Measurements from ENCODE around the gene ELN.

- TF ChIP-seq, protein P1, sequence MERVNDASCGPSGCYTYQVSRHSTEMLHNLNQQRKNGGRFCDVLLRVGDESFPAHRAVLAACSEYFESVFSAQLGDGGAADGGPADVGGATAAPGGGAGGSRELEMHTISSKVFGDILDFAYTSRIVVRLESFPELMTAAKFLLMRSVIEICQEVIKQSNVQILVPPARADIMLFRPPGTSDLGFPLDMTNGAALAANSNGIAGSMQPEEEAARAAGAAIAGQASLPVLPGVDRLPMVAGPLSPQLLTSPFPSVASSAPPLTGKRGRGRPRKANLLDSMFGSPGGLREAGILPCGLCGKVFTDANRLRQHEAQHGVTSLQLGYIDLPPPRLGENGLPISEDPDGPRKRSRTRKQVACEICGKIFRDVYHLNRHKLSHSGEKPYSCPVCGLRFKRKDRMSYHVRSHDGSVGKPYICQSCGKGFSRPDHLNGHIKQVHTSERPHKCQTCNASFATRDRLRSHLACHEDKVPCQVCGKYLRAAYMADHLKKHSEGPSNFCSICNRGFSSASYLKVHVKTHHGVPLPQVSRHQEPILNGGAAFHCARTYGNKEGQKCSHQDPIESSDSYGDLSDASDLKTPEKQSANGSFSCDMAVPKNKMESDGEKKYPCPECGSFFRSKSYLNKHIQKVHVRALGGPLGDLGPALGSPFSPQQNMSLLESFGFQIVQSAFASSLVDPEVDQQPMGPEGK (CRISPR knock-in tag; IDR thresholded peaks at IDR 0.05; ENCODE audit: borderline replicate concordance), result no peak
- TF ChIP-seq, protein P2, sequence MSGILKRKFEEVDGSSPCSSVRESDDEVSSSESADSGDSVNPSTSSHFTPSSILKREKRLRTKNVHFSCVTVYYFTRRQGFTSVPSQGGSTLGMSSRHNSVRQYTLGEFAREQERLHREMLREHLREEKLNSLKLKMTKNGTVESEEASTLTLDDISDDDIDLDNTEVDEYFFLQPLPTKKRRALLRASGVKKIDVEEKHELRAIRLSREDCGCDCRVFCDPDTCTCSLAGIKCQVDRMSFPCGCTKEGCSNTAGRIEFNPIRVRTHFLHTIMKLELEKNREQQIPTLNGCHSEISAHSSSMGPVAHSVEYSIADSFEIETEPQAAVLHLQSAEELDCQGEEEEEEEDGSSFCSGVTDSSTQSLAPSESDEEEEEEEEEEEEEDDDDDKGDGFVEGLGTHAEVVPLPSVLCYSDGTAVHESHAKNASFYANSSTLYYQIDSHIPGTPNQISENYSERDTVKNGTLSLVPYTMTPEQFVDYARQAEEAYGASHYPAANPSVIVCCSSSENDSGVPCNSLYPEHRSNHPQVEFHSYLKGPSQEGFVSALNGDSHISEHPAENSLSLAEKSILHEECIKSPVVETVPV (CRISPR knock-in tag; IDR thresholded peaks at IDR 0.05), result no peak
- TF ChIP-seq RARB (CRISPR knock-in tag; IDR thresholded peaks at IDR 0.05) (no peak), OSR1 (CRISPR knock-in tag; IDR thresholded peaks at IDR 0.05) (no peak)
- TF ChIP-seq, protein P3, sequence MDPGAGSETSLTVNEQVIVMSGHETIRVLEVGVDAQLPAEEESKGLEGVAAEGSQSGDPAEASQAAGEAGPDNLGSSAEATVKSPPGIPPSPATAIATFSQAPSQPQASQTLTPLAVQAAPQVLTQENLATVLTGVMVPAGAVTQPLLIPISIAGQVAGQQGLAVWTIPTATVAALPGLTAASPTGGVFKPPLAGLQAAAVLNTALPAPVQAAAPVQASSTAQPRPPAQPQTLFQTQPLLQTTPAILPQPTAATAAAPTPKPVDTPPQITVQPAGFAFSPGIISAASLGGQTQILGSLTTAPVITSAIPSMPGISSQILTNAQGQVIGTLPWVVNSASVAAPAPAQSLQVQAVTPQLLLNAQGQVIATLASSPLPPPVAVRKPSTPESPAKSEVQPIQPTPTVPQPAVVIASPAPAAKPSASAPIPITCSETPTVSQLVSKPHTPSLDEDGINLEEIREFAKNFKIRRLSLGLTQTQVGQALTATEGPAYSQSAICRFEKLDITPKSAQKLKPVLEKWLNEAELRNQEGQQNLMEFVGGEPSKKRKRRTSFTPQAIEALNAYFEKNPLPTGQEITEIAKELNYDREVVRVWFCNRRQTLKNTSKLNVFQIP (CRISPR knock-in tag; IDR thresholded peaks at IDR 0.05; ENCODE audit: borderline replicate concordance, low read depth), result no peak
Observed at GRCh38 chr7:74009719-74010118, 18.3 kb upstream of the ELN start.
